Measurements from ENCODE around the gene DDX41.

GRCh38 chr5:177509381-177509951 lies 7.3 kb downstream of the DDX41 start, which contains the start of gene DOK3:
- TF ChIP-seq POLR2A (IDR thresholded peaks at IDR 0.05) (no peak), CTCF (IDR thresholded peaks at IDR 0.05) (no peak)

Data from sigmoid colon (tissue), 3 donors.